HCT116 (cell line): ENCODE data around the gene FNDC1. TPM values are rescaled to one million over a fixed set of nuclear protein-coding genes. Genes with fewer than 3 reads are reported as not detected.
"Not testable (repeated sequence)": the region's sequence is repeated elsewhere in the genome, so short reads cannot be mapped to it uniquely, and the experiment has no call there.

Source experiments
- ATAC-seq: fragments of 200-7000 bp; cut with Tn5 transposase; 2 replicates; pipeline ENCODE4 v1.9.1; 2020; ENCODE audit warnings: mild to moderate bottlenecking, moderate library complexity
- BruUV-seq: library from RNA; stranded (reverse); fragments of 400-500 nt; replicated peaks from 2 replicates; lab custom pipeline; 2021; lab: Mats Ljungman, UMichigan
- CTCF ChIA-PET: fragments of 300-600 bp; sonication (Branson Sonifier 250); formaldehyde crosslinking; loops from one replicate; lab custom pipeline; 2021; ENCODE audit warnings: antibody characterized with exemption; lab: Charles Lee
- POLR2A ChIA-PET: fragments of 300-600, 350-600 bp; sonication (Branson Sonifier 250); formaldehyde crosslinking; loops from one replicate; lab custom pipeline; 2021; ENCODE audit warnings: antibody characterized with exemption; lab: Charles Lee
- RAD21 ChIA-PET, 2 experiments: fragments of 300-600 bp; sonication (Branson Sonifier 250); formaldehyde crosslinking; loops; one replicate each; lab custom pipeline; 2023; ENCODE audit warnings: low total read pairs in 2 of 2; ENCODE audit not compliant: uncharacterized antibody in 2 of 2, unreplicated experiment in 2 of 2, low non-redundant PET in 1 of 2; lab: Charles Lee
- DNase-seq: peaks from one replicate; pipeline ENCODE4 v3.0.0-alpha.2; 2010; ENCODE audit warnings: low read depth, low spot score
- H2AFZ ChIP-seq: fragments of 200-600 bp; shearing (Covaris generic), sonication (generic); 2 replicates; pipeline ENCODE4 v1.6.1; 2017; ENCODE audit warnings: low read depth, mixed run types, mixed read lengths, antibody characterized with exemption, low read length; ENCODE audit not compliant: poor library complexity, severe bottlenecking
- H3K27ac ChIP-seq: 2 replicates; pipeline ENCODE4 v1.5.1; 2012; ENCODE audit warnings: low read depth, low read length
- H3K27me3 ChIP-seq: fragments of 200-600 bp; sonication (generic); 2 replicates; pipeline ENCODE4 v1.6.1; 2016; ENCODE audit warnings: mixed run types, low read length, mixed read lengths; ENCODE audit not compliant: insufficient read depth
- H3K36me3 ChIP-seq, 2 experiments: fragments of 200-500 bp in 1 of 2; fragments of 200-600 bp in 1 of 2; sonication (Bioruptor generic) in 1 of 2; sonication (generic) in 1 of 2; 2 replicates each; pipeline versions ENCODE4 v1.5.1 to v1.6.1; 2014 to 2016; ENCODE audit warnings: low read length in 2 of 2, inconsistent platforms in 1 of 2, mixed read lengths in 1 of 2, mixed run types in 1 of 2; ENCODE audit not compliant: insufficient read depth in 2 of 2, control insufficient read depth in 1 of 2
- H3K4me1 ChIP-seq, 2 experiments: fragments of 200-600 bp in 1 of 2; sonication (generic) in 1 of 2; 2 replicates each; pipeline versions ENCODE4 v1.5.1 to v1.6.1; 2012 to 2017; ENCODE audit warnings: low read length in 2 of 2, inconsistent platforms in 1 of 2, mild to moderate bottlenecking in 1 of 2, mixed read lengths in 1 of 2, mixed run types in 1 of 2, moderate library complexity in 1 of 2; ENCODE audit not compliant: insufficient read depth in 2 of 2, control insufficient read depth in 1 of 2
- H3K4me2 ChIP-seq: fragments of 200-600 bp; sonication (generic); 2 replicates; pipeline ENCODE4 v1.6.1; 2017; ENCODE audit warnings: mixed run types, low read length, mixed read lengths
- H3K4me3 ChIP-seq, 2 experiments: fragments of 200-600 bp in 1 of 2; sonication (generic) in 1 of 2; replicated peaks in 1 of 2; 2 replicates each; pipeline ENCODE4 v1.5.1; 2011 to 2016; ENCODE audit warnings: low read length in 2 of 2, control low read depth in 1 of 2, low read depth in 1 of 2, mild to moderate bottlenecking in 1 of 2, mixed read lengths in 1 of 2, mixed run types in 1 of 2
- H3K79me2 ChIP-seq: fragments of 200-600 bp; sonication (generic); 2 replicates; pipeline ENCODE4 v1.6.1; 2017; ENCODE audit warnings: mild to moderate bottlenecking, mixed run types, low read length, moderate library complexity, mixed read lengths; ENCODE audit not compliant: insufficient read depth
- H3K9ac ChIP-seq: fragments of 200-600 bp; sonication (generic); 2 replicates; pipeline ENCODE4 v1.6.1; 2016; ENCODE audit warnings: low read length, mixed read lengths
- H3K9me2 ChIP-seq: fragments of 200-600 bp; sonication (generic), shearing (Covaris generic); 2 replicates; pipeline ENCODE4 v1.6.1; 2017; ENCODE audit warnings: mixed run types, mild to moderate bottlenecking, moderate library complexity; ENCODE audit not compliant: insufficient read depth
- H3K9me3 ChIP-seq, 2 experiments: fragments of 200-500 bp in 1 of 2; fragments of 200-600 bp in 1 of 2; sonication (Bioruptor generic) in 1 of 2; sonication (generic) in 1 of 2; 2 replicates each; pipeline ENCODE4 v1.6.1; 2014 to 2017; ENCODE audit warnings: low read length in 2 of 2, mixed read lengths in 2 of 2, inconsistent platforms in 1 of 2, low read depth in 1 of 2, mild to moderate bottlenecking in 1 of 2, mixed run types in 1 of 2, moderate library complexity in 1 of 2; ENCODE audit not compliant: control insufficient read depth in 1 of 2, insufficient read depth in 1 of 2
- H4K20me1 ChIP-seq: fragments of 200-600 bp; sonication (generic), shearing (Covaris generic); 2 replicates; pipeline ENCODE4 v1.6.1; 2017; ENCODE audit warnings: mixed run types, mild to moderate bottlenecking, moderate library complexity; ENCODE audit not compliant: insufficient read depth
- CBX3 ChIP-seq: IDR thresholded peaks from 2 replicates; pipeline ENCODE4 v1.6.1; 2012; ENCODE audit warnings: low read depth
- CEBPB ChIP-seq: IDR thresholded peaks from 2 replicates; pipeline ENCODE4 v1.6.1; 2012; ENCODE audit warnings: low read depth
- EGR1 ChIP-seq: IDR thresholded peaks from 2 replicates; pipeline ENCODE4 v1.6.1; 2012; ENCODE audit warnings: low read depth
- ELF1 ChIP-seq: IDR thresholded peaks from 2 replicates; pipeline ENCODE4 v1.6.1; 2012; ENCODE audit warnings: low read depth, borderline replicate concordance
- EZH2phosphoT487 ChIP-seq: fragments of 200-600 bp; IDR thresholded peaks from 2 replicates; pipeline ENCODE4 v1.6.1; 2018; ENCODE audit warnings: antibody characterized with exemption, borderline replicate concordance
- FOSL1 ChIP-seq: IDR thresholded peaks from 2 replicates; pipeline ENCODE4 v1.6.1; 2012; ENCODE audit warnings: low read depth
- MAX ChIP-seq: IDR thresholded peaks from 2 replicates; pipeline ENCODE4 v1.6.1; 2012
- POLR2A ChIP-seq: IDR thresholded peaks from 2 replicates; pipeline ENCODE4 v1.7.0; 2011; ENCODE audit warnings: borderline replicate concordance; ENCODE audit not compliant: insufficient read depth, insufficient read length; ENCODE audit errors: extremely low read depth
- RAD21 ChIP-seq: IDR thresholded peaks from 2 replicates; pipeline ENCODE4 v1.6.1; 2012; ENCODE audit warnings: low read depth, mild to moderate bottlenecking
- REST ChIP-seq: IDR thresholded peaks from 2 replicates; pipeline ENCODE4 v1.6.1; 2012; ENCODE audit warnings: low read depth
- SIN3A ChIP-seq: IDR thresholded peaks from 2 replicates; pipeline ENCODE4 v1.6.1; 2012; ENCODE audit warnings: low read depth
- SP1 ChIP-seq: IDR thresholded peaks from 2 replicates; pipeline ENCODE4 v1.6.1; 2012; ENCODE audit warnings: low read depth
- SRF ChIP-seq: IDR thresholded peaks from 2 replicates; pipeline ENCODE4 v1.6.1; 2012; ENCODE audit warnings: low read depth
- YY1 ChIP-seq: IDR thresholded peaks from 2 replicates; pipeline ENCODE4 v1.6.1; 2011; ENCODE audit warnings: low read length, low read depth, moderate library complexity, mild to moderate bottlenecking; ENCODE audit not compliant: insufficient replicate concordance; ENCODE audit errors: extremely low read depth
- ZNF274 ChIP-seq: fragments of 200-500 bp; sonication (Bioruptor generic); IDR thresholded peaks from 2 replicates; pipeline ENCODE4 v1.6.1; 2014; ENCODE audit warnings: mild to moderate bottlenecking, low read depth, low read length, inconsistent platforms
- intact Hi-C: fragments of 100-400 bp; cut with micrococcal nuclease; formaldehyde crosslinking; loops from 2 replicates; pipeline ENCODE4 v1.10.0; 2022
- total RNA-seq: library from RNA; stranded (reverse); gene quantifications from one replicate; pipeline ENCODE4 v1.2.1, GENCODE V29; 2021; ENCODE audit not compliant: unreplicated experiment

Gene FNDC1
- total RNA-seq, 1 experiment from 2014 or later = 0.07 TPM

GRCh38 chr6:159122453-159122852 is 46.7 kb upstream of the FNDC1 start:
- H3K9ac ChIP-seq = no peak overlapping the region
- no peak overlapping the region for H3K4me3 ChIP-seq
- H3K4me2 ChIP-seq = no peak overlapping the region
- no peak overlapping the region for H3K27ac ChIP-seq
- DNase-seq (no peak), ATAC-seq (no peak)
- H3K4me1 ChIP-seq = no peaks in the 10 kb centered on the region
- H3K9me2 ChIP-seq = no peaks in the 10 kb centered on the region
- H3K27me3 ChIP-seq = no peaks in the 10 kb centered on the region
- no peaks in the 10 kb centered on the region for H3K9me3 ChIP-seq
- ChIA-PET RAD21 (no interaction called here), POLR2A (no interaction called here)
- intact Hi-C loops = no loop called here
- no peak overlapping the region for H2AFZ ChIP-seq
- no peaks in the 10 kb centered on the region for H3K79me2 ChIP-seq
- TF ChIP-seq CEBPB (no peak), POLR2A (no peak), FOSL1 (no peak), SIN3A (no peak), CBX3 (no peak), EGR1 (no peak), SP1 (no peak), SRF (no peak), MAX (no peak), ELF1 (no peak), REST (no peak), ZNF274 (no peak), EZH2phosphoT487 (no peak), YY1 (no peak), RAD21 (no peak)
- TF ChIP-seq, all 23 proteins: peak for 0
- no TSS peak for BruUV-seq
- Histone ChIP-seq H3K36me3 (no peaks in the 10 kb centered on the region), H4K20me1 (no peaks in the 10 kb centered on the region)
- CTCF ChIA-PET = interaction anchor here (0.6 to 1.4 kb wide), 2 partner anchors 13 to 429 kb away, joined by 3 to 4 read pairs; no protein-coding TSS in a partner anchor

GRCh38 chr6:159123831-159124230 is 45.4 kb upstream of the FNDC1 start:
- H3K79me2 ChIP-seq, H4K20me1 ChIP-seq, H3K4me2 ChIP-seq, RAD21 ChIA-PET, H3K36me3 ChIP-seq, H2AFZ ChIP-seq, BruUV-seq, H3K4me1 ChIP-seq, H3K9me2 ChIP-seq, ATAC-seq, H3K9me3 ChIP-seq, H3K4me3 ChIP-seq, POLR2A ChIA-PET, H3K27me3 ChIP-seq, intact Hi-C loops, H3K27ac ChIP-seq, H3K9ac ChIP-seq, DNase-seq: not testable (repeated sequence)
- CTCF ChIA-PET = interaction anchor here (1.9 kb wide), 1 partner anchor 11 kb away, joined by 11 read pairs; no protein-coding TSS in a partner anchor
